Keratinocyte (primary cell): ENCODE measurements around the gene HOTAIR. TPM values are rescaled to one million over a fixed set of nuclear protein-coding genes. Genes with fewer than 3 reads are reported as not detected.

Source experiments
- DNase-seq: peaks from one replicate; pipeline ENCODE4 v3.0.0-alpha.2; 2011; ENCODE audit warnings: low read depth, missing footprints, low spot score
- FAIRE-seq: peaks from 2 replicates; lab custom pipeline; 2011; peaks lifted over from hg19 to GRCh38; lab: Jason Lieb, UNC
- H2AFZ ChIP-seq: 2 replicates; pipeline ENCODE4 v1.6.0; 2012; ENCODE audit warnings: low read length, control low read depth, inconsistent platforms; ENCODE audit not compliant: control insufficient read depth
- H3K27ac ChIP-seq: 2 replicates; pipeline ENCODE4 v1.5.1; 2011; ENCODE audit warnings: low read length; ENCODE audit not compliant: control insufficient read depth, insufficient read depth
- H3K27me3 ChIP-seq: 3 replicates; pipeline ENCODE4 v1.6.0; 2011; ENCODE audit warnings: low read length; ENCODE audit not compliant: control insufficient read depth, insufficient read depth; ENCODE audit errors: extremely low read depth
- H3K36me3 ChIP-seq, 2 experiments: 2 replicates in 1 of 2; 3 replicates in 1 of 2; pipeline ENCODE4 v1.5.1; 2011; ENCODE audit warnings: low read length in 2 of 2, mild to moderate bottlenecking in 1 of 2; ENCODE audit not compliant: control insufficient read depth in 2 of 2, insufficient read depth in 2 of 2; ENCODE audit errors: extremely low read depth in 1 of 2
- H3K4me1 ChIP-seq: 3 replicates; pipeline ENCODE4 v1.5.1; 2011; ENCODE audit warnings: low read length; ENCODE audit not compliant: control insufficient read depth, insufficient read depth; ENCODE audit errors: extremely low read depth
- H3K4me2 ChIP-seq: 3 replicates; pipeline ENCODE4 v1.6.0; 2011; ENCODE audit warnings: low read depth, low read length; ENCODE audit not compliant: control insufficient read depth, insufficient read depth; ENCODE audit errors: extremely low read depth
- H3K4me3 ChIP-seq, 3 experiments: fragments of 200-600 bp in 1 of 3; sonication (generic) in 1 of 3; 2 replicates in 2 of 3; 3 replicates in 1 of 3; pipeline ENCODE4 v1.5.1; 2011 to 2016; ENCODE audit warnings: low read length in 3 of 3, mild to moderate bottlenecking in 3 of 3, control low read depth in 2 of 3, inconsistent platforms in 1 of 3, low read depth in 1 of 3, mixed read lengths in 1 of 3, mixed run types in 1 of 3, moderate library complexity in 1 of 3; ENCODE audit not compliant: control insufficient read depth in 2 of 3, insufficient read depth in 2 of 3; ENCODE audit errors: extremely low read depth in 1 of 3
- H3K79me2 ChIP-seq: 2 replicates; pipeline ENCODE4 v1.6.0; 2012; ENCODE audit warnings: low read length; ENCODE audit not compliant: control insufficient read depth, insufficient read depth
- H3K9ac ChIP-seq: 3 replicates; pipeline ENCODE4 v1.6.0; 2011; ENCODE audit warnings: low read length; ENCODE audit not compliant: control insufficient read depth, insufficient read depth; ENCODE audit errors: extremely low read depth
- H3K9me1 ChIP-seq: 3 replicates; pipeline ENCODE4 v1.6.0; 2011; ENCODE audit warnings: low read length; ENCODE audit not compliant: control insufficient read depth, insufficient read depth; ENCODE audit errors: extremely low read depth
- H3K9me3 ChIP-seq: 2 replicates; pipeline ENCODE4 v1.5.1; 2012; ENCODE audit warnings: low read depth, low read length; ENCODE audit not compliant: control insufficient read depth
- H4K20me1 ChIP-seq: 3 replicates; pipeline ENCODE4 v1.6.0; 2011; ENCODE audit warnings: low read length; ENCODE audit not compliant: control insufficient read depth, insufficient read depth; ENCODE audit errors: extremely low read depth
- CTCF ChIP-seq, 3 experiments: IDR thresholded peaks in 1 of 3; conservative IDR thresholded peaks in 1 of 3; optimal IDR thresholded peaks in 1 of 3; 2 replicates in 2 of 3; 3 replicates in 1 of 3; pipeline versions ENCODE3 to v1.5.1; 2011; ENCODE audit warnings: low read length in 3 of 3, mild to moderate bottlenecking in 3 of 3, moderate library complexity in 2 of 3, control low read depth in 1 of 3, inconsistent platforms in 1 of 3; ENCODE audit not compliant: insufficient read depth in 2 of 3; ENCODE audit errors: extremely low read depth in 1 of 3
- EZH2 ChIP-seq: IDR thresholded peaks from one replicate; pipeline ENCODE4 v1.6.1; 2012; ENCODE audit warnings: inconsistent platforms, mild to moderate bottlenecking, low read length, moderate library complexity
- dilution Hi-C: fragments of 300-500 bp; cut with MboI; formaldehyde crosslinking; loops from one replicate; pipeline ENCODE4 v1.7.0; 2020; ENCODE audit warnings: low sequenced_read_pairs; ENCODE audit not compliant: extremely low pct_ligation_motif_present
- polyA plus RNA-seq, 5 experiments: library from polyadenylated mRNA; depleted of rRNA in 3 of 5; stranded (reverse) in 3 of 5; stranded (forward) in 1 of 5; unstranded in 1 of 5; fragments of >200 nt; gene quantifications; 1 replicate in 1 of 5; 2 replicates in 3 of 5; 3 replicates in 1 of 5; pipeline versions ENCODE4 v1.2.1 to v1.2.3, GENCODE V29; 2011 to 2012; ENCODE audit warnings: missing spikeins in 2 of 5, low read depth in 1 of 5, low replicate concordance in 1 of 5

The HOTAIR gene
- polyA plus RNA-seq, 1 donor (not counting 4 experiments of a cell fraction or from before 2014, with no cell fraction given) = 4.0 TPM

GRCh38 chr12:53981634-53982565 lies 7.1 kb upstream of the HOTAIR start:
- H3K4me2 ChIP-seq = peak overlapping the region; percentile 87
- TF ChIP-seq CTCF (optimal IDR thresholded peaks at IDR 0.05 in 1 of 3, IDR thresholded peaks at IDR 0.05 in 1 of 3, conservative IDR thresholded peaks at IDR 0.05 in 1 of 3; ENCODE audit: extremely low read depth in 1 of 3, insufficient read depth in 2 of 3, low read length in 3 of 3) = peak in 1 of 3 experiments; percentile 12
- TF ChIP-seq EZH2 = no peak
- H3K27ac ChIP-seq = peak overlapping the region; percentile 74

GRCh38 chr12:53980802-53981496 lies 6.2 kb upstream of the HOTAIR start:
- FAIRE-seq (peak; percentile 41), DNase-seq (no peak)
- Histone ChIP-seq H3K4me1 (peaks cover 25% of the 10 kb centered on the region), H2AFZ (no peak overlapping the region), H3K27ac (peak overlapping the region; percentile 74), H3K9ac (peak overlapping the region; percentile 77), H3K4me3 (peak overlapping the region in 2 of 3 experiments; percentile 2 to 22), H3K79me2 (peaks cover 24% of the 10 kb centered on the region), H3K27me3 (no peaks in the 10 kb centered on the region), H4K20me1 (no peaks in the 10 kb centered on the region), H3K36me3 (no peaks in the 10 kb centered on the region), H3K9me3 (no peaks in the 10 kb centered on the region), H3K4me2 (peak overlapping the region; percentile 87), H3K9me1 (no peaks in the 10 kb centered on the region)
- dilution Hi-C loops = no loop called here
- no peak for TF ChIP-seq EZH2
- TF ChIP-seq CTCF (optimal IDR thresholded peaks at IDR 0.05 in 1 of 3, IDR thresholded peaks at IDR 0.05 in 1 of 3, conservative IDR thresholded peaks at IDR 0.05 in 1 of 3; ENCODE audit: extremely low read depth in 1 of 3, insufficient read depth in 2 of 3, low read length in 3 of 3) = no peak

More at GRCh38 chr12:53981634-53982565, 7.1 kb upstream of the HOTAIR start:
- Histone ChIP-seq H3K27me3 (no peaks in the 10 kb centered on the region), H3K79me2 (peaks cover 31% of the 10 kb centered on the region), H3K9me1 (no peaks in the 10 kb centered on the region), H2AFZ (peak overlapping the region; percentile 13), H3K9ac (peak overlapping the region; percentile 77), H3K4me3 (peak overlapping the region; percentile 44 to 67 (median 67)), H4K20me1 (no peaks in the 10 kb centered on the region), H3K9me3 (no peaks in the 10 kb centered on the region), H3K36me3 (no peaks in the 10 kb centered on the region), H3K4me1 (peaks cover 28% of the 10 kb centered on the region)
- no peak for FAIRE-seq
- dilution Hi-C loops = no loop called here
- DNase-seq = no peak
